ENCODE data around the gene CCDC184.

DNA sequence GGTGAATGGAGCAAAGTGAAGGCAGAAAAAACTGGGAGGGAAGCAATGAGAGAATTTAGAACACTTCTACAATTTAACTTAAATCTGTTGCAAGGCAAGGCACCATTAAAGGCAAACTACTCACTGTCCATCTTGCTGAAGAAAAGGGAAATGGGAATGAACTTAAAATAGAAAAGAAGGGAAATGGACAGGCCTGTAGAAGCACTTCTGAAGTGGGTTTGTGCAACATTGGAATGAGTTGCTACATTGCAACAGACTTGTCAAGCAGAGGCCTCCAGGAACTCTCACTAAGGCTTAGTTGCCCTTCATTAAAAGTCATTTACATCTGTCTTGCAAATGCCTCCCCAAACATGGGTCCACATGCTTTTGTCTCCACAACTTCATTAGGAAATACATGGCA lies 33.3 kb downstream of the CCDC184 start:
- TF ChIP-seq EZH2 (IDR thresholded peaks at IDR 0.05; ENCODE audit: insufficient read depth, poor library complexity, severe bottlenecking) (no peak), EZH2phosphoT487 (IDR thresholded peaks at IDR 0.05; ENCODE audit: insufficient read depth, low read depth) (no peak)

Measured in GM23248 (cell line).